IgD-negative memory B cell (primary cell): ENCODE results near the gene LMTK3. TPM values are rescaled to one million over a fixed set of nuclear protein-coding genes. Genes with fewer than 3 reads are reported as not detected.

Experiments used
- H3K27ac Mint-ChIP-seq, 3 donors: one replicate each; pipeline ENCODE4 v1.8.0; 2020 to 2022; ENCODE audit warnings: mild to moderate bottlenecking in 3 of 3, mixed read lengths in 3 of 3, moderate library complexity in 1 of 3
- H3K27me3 Mint-ChIP-seq: one replicate; pipeline ENCODE4 v1.8.0; 2021; ENCODE audit warnings: mixed read lengths
- H3K36me3 Mint-ChIP-seq: one replicate; pipeline ENCODE4 v1.8.0; 2020; ENCODE audit warnings: mild to moderate bottlenecking, mixed read lengths
- H3K4me1 Mint-ChIP-seq, 3 donors: one replicate each; pipeline ENCODE4 v1.8.0; 2020 to 2022; ENCODE audit warnings: mixed read lengths in 3 of 3, mild to moderate bottlenecking in 1 of 3
- H3K4me3 Mint-ChIP-seq, 4 donors: one replicate each; pipeline ENCODE4 v1.8.0; 2020 to 2022; ENCODE audit warnings: mild to moderate bottlenecking in 4 of 4, mixed read lengths in 4 of 4, moderate library complexity in 3 of 4
- H3K9me3 Mint-ChIP-seq, 3 donors: one replicate each; pipeline ENCODE4 v1.8.0; 2020 to 2021; ENCODE audit warnings: mixed read lengths in 3 of 3, mild to moderate bottlenecking in 1 of 3
- polyA plus RNA-seq: library from polyadenylated mRNA; unstranded; fragments of 300-500 nt; fragmentation: Illumina TruSeq; gene quantifications from one replicate; pipeline ENCODE4 v1.2.3, GENCODE V29; 2021

LMTK3 gene
- polyA plus RNA-seq, 1 donor from 2014 or later, result not detected

DNA sequence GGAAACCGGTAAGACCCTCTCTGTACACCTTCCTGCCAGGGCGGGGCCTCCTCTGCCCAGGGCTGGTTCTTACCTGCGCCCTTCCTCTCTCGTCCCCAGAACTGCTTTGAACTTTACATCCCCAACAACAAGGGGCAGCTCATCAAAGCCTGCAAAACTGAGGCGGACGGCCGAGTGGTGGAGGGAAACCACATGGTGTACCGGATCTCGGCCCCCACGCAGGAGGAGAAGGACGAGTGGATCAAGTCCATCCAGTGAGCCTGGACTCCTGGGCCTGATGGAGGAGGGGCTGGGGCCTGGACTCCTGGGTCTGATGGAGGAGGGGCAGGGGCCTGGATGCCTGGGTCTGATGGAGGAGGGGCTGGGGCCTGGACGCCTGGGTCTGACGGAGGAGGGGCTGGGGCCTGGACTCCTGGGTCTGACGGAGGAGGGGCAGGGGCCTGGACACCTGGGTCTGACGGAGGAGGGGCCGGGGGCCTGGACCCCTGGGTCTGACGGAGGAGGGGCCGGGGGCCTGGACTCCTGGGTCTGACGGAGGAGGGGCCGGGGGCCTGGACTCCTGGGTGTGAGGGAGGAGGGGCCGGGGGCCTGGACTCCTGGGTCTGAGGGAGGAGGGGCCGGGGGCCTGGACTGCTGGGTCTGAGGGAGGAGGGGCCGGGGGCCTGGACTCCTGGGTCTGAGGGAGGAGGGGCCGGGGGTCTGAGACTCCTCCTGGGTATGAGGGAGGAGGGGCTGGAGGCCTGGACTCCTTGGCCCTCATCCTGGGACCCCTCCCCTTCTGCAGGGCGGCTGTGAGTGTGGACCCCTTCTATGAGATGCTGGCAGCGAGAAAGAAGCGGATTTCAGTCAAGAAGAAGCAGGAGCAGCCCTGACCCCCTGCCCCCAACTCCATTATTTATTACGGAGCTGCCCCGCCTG lies 33.0 kb downstream of the LMTK3 start:
- peak overlapping the region in 1 of 4 donors; percentile 52 for H3K4me3 Mint-ChIP-seq
- no peak overlapping the region for H3K27ac Mint-ChIP-seq
- no peaks in the 10 kb centered on the region for H3K9me3 Mint-ChIP-seq
- H3K4me1 Mint-ChIP-seq, result peaks cover 2 to 4% (median 4%) of the 10 kb centered on the region in 3 donors
- no peaks in the 10 kb centered on the region for H3K36me3 Mint-ChIP-seq
- no peaks in the 10 kb centered on the region for H3K27me3 Mint-ChIP-seq

DNA sequence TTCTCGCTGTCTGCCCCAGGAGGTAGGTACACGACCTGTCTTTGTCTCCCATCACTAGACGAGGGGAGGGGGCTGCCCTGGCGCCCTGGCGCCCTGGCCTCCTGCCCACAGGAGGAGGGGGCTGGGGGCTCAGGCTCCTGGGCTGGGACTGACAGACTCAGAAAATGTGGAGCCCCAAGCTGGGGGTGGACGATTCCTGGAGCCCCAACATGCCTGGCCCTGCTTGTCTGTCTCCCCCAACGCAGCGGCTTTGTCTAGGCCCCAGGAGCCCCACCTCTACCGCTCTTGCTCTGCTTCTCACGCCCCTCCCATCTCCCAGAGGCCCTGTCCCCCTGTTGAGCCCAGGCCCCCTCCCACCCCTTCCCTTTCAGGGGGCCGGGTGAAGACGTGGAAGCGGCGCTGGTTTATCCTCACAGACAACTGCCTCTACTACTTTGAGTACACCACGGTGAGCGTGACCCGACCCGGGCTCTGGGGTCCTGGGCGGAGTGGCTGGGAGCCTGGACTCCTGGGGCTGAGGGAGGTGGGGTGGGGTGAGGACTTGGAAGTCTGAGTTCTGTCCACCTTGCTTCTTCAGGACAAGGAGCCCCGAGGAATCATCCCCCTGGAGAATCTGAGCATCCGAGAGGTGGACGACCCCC lies 33.8 kb downstream of the LMTK3 start:
- Mint-ChIP-seq H3K4me3 (no peak overlapping the region), H3K4me1 (peaks cover 2 to 4% (median 4%) of the 10 kb centered on the region in 3 donors), H3K27ac (no peak overlapping the region), H3K9me3 (no peaks in the 10 kb centered on the region), H3K27me3 (no peaks in the 10 kb centered on the region), H3K36me3 (no peaks in the 10 kb centered on the region)

DNA sequence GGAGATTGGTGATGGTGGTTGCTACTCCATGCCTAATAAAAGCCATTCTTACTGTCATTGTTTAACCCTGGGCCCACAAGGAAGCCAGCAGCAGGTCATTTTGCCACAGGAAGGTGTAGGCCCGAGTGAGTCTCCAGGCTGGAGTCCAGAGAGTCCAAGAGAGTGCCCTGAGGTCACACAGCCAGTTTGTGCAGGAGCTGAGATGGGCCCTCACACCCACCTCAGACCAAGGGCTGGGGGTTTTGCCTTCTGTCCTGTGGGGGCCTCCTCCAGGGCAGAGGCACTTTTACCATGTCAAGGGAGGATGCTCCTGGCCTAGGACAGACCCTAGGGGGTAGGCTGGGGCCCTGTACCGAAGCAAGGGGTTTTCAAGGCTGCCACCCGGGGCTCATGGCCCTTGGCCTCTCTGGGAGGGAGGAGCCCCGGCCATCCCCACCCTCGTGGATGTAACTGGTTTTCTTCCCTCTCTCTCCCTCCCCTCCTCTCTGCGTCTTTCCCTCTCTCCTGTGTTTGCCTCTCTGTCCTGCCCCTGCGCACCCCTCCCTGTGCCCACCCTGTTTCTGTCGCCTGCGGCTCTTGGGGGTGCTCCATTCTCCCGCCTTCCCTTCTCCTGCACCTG lies 34.5 kb downstream of the LMTK3 start:
- H3K4me1 Mint-ChIP-seq, result peaks cover 2 to 4% (median 4%) of the 10 kb centered on the region in 3 donors
- no peaks in the 10 kb centered on the region for H3K36me3 Mint-ChIP-seq
- no peaks in the 10 kb centered on the region for H3K9me3 Mint-ChIP-seq
- no peaks in the 10 kb centered on the region for H3K27me3 Mint-ChIP-seq
- no peak overlapping the region for H3K4me3 Mint-ChIP-seq
- H3K27ac Mint-ChIP-seq, result no peak overlapping the region

DNA sequence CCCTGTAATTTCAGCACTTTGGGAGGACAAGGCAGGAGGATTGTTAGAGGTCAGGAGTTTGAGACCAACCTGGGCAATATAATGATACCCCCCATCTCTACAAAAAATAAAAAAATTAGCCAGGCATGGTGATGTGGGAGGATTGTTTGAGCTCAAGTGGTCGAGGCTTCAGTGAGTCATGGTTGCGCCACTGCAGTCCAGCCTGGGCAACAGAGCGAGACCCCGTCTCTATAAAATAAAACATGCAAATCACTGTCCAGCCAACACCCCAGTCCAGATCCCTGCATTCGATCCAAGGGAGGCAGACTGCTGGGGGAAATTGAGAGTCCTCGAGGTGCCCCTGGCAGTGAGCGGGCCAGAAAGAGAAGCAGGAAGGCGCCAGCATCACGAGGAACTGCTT lies 35.5 kb downstream of the LMTK3 start:
- Mint-ChIP-seq H3K4me1 (peaks cover 0 to 4% (median 2%) of the 10 kb centered on the region in 3 donors), H3K36me3 (no peaks in the 10 kb centered on the region), H3K27ac (peak overlapping the region in 1 of 3 donors; percentile 59), H3K4me3 (peak overlapping the region in 1 of 4 donors; percentile 23), H3K9me3 (no peaks in the 10 kb centered on the region), H3K27me3 (no peaks in the 10 kb centered on the region)

DNA sequence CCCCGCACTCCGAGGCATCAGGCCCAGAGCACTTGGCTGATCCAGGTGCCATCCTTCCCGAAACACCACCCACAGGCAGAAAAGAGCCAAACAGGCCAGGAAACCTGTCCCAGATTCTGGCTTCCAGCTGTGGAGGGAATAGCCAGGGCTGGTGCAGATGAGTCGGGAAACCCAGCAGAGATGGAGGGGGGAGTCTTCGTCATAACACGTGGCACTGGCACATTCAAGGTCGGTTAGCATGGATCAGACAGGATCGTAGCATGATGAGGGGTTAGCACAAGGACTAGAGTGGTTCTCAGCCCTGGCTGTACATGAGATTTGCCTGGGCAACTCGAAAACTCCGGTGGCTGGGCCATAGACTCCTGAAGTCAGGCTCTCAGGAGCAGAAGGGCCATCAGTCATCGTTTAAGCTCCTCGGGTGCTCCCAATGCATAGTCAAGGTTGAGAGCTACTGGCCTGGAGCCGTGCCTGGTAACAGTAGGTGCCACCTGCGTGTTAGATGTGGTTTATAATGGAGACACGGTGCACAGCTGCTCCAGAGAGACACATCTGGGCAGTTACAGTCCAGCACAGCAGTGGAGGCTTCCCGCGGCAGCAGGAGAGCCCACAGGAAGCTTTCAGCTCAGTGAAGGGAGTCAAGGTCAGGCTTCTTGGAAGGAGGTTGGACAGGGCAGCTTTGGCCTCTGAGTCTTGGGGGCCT lies 36.1 kb downstream of the LMTK3 start:
- peak overlapping the region in 1 of 4 donors; percentile 23 for H3K4me3 Mint-ChIP-seq
- no peaks in the 10 kb centered on the region for H3K9me3 Mint-ChIP-seq
- H3K27me3 Mint-ChIP-seq, result no peaks in the 10 kb centered on the region
- H3K4me1 Mint-ChIP-seq, result peaks cover 0 to 9% (median 0%) of the 10 kb centered on the region in 3 donors
- H3K36me3 Mint-ChIP-seq, result peaks cover 3% of the 10 kb centered on the region
- peak overlapping the region in 1 of 3 donors; percentile 59 for H3K27ac Mint-ChIP-seq

DNA sequence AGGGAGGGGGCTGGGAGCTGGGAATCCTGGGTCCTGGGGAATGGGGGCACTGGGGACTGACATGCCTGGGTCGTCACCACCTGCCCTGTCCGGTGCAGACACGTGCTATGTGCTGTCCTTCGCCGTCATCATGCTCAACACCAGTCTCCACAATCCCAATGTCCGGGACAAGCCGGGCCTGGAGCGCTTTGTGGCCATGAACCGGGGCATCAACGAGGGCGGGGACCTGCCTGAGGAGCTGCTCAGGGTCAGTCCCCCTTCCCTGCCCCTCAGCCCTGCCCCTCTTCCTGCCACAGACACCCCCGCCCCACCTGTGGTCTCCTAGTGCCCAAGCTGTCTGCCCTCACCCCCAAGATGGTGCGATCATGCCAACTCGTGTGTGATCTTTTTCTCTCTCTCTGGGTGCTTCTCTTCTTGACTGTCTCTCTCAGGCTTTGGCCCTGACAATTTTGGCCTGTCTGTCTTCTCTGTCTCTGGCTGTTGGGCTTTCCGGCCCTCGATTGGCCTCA lies 37.5 kb downstream of the LMTK3 start:
- H3K36me3 Mint-ChIP-seq, result peaks cover 3% of the 10 kb centered on the region
- H3K9me3 Mint-ChIP-seq, result no peaks in the 10 kb centered on the region
- no peak overlapping the region for H3K27ac Mint-ChIP-seq
- peak overlapping the region in 1 of 4 donors; percentile 70 for H3K4me3 Mint-ChIP-seq
- peaks cover 0 to 10% (median under 1%) of the 10 kb centered on the region in 3 donors for H3K4me1 Mint-ChIP-seq
- H3K27me3 Mint-ChIP-seq, result no peaks in the 10 kb centered on the region

DNA sequence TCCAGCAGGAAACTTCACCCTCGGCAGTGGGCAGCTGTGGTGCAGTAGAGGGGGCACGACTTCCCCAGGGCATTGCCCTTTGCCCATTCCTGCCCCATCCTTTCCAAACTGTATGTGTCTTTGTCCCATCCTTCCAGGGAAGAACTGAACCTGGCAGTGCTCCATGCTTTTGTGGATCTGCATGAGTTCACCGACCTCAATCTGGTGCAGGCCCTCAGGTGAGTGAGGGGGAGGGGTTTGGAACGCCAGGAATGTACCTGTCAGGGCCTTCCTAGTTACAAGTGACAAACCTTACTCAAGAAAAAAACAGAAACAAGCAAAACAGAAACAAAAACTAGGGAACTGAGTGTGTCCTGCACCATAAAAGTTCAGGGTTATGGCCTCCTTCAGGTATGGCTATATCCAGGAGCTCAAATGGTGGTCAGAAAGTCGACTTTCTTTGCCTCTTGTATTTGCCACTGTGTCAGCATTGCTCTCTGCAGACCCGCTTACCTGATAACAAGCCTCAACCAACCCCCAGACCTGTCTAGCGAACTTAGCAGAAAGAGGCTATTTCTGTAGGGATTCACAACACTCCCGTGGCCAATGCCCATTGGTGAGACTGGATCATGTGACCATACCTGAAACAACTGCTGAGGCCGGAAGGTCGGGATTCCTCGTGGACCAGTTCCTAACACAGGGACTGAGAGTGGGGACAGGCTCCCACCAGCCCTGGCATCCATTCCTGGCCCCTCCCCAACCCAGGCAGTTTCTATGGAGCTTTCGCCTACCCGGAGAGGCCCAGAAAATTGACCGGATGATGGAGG lies 38.3 kb downstream of the LMTK3 start:
- peaks cover 4% of the 10 kb centered on the region for H3K36me3 Mint-ChIP-seq
- no peak overlapping the region for H3K4me3 Mint-ChIP-seq
- H3K27me3 Mint-ChIP-seq, result no peaks in the 10 kb centered on the region
- peaks cover 2 to 15% (median 4%) of the 10 kb centered on the region in 3 donors for H3K4me1 Mint-ChIP-seq
- H3K9me3 Mint-ChIP-seq, result no peaks in the 10 kb centered on the region
- H3K27ac Mint-ChIP-seq, result no peak overlapping the region

DNA sequence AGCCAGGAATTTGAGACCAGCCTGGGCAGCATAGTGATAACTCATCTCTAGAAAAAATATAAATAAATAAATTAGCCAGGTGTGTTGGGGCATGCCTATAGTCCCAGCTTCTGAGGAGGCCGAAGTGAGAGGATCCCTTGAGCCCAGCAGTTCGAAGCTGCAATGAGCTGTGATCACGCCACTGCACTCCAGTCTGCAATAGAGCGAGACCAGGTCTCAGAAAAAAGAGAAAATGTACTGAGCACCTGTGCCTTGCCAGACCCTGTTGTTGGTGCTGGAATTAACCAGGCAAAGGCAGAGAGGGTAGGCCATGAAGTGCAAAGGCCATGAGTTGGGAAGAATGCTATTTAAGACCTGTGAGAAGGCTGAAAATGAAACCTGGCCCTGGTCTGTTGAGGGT lies 39.8 kb downstream of the LMTK3 start:
- H3K4me3 Mint-ChIP-seq, result peak overlapping the region in 1 of 4 donors; percentile 89
- no peak overlapping the region for H3K27ac Mint-ChIP-seq

DNA sequence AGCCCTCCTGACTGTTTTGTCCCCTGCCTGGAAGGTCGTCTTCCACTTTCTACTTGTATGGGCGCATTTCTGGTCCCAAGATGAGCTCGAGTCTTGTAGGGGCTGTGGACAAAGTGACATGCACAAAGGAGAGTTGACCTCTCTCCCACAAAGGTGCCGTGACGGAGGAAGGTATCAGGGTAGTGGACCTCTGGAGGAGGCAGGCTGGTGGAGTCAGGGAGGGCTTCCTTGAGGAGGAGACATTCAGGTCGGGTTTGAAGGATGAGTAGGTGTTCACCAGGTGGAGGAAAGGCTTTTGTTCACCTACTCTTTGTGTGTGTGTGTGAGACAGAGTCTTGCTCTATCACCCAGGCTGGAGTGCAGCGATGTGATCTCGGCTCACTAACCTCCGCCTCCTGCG lies 40.8 kb downstream of the LMTK3 start:
- H3K9me3 Mint-ChIP-seq, result no peaks in the 10 kb centered on the region
- H3K4me3 Mint-ChIP-seq, result peak overlapping the region; percentile 89 to 95 (median 94)
- H3K36me3 Mint-ChIP-seq, result peaks cover 4% of the 10 kb centered on the region
- peaks cover 2 to 13% (median 4%) of the 10 kb centered on the region in 3 donors for H3K4me1 Mint-ChIP-seq
- H3K27ac Mint-ChIP-seq, result no peak overlapping the region
- no peaks in the 10 kb centered on the region for H3K27me3 Mint-ChIP-seq

More for the DNA sequence above, 39.8 kb downstream of the LMTK3 start:
- peaks cover 2 to 15% (median 4%) of the 10 kb centered on the region in 3 donors for H3K4me1 Mint-ChIP-seq
- no peaks in the 10 kb centered on the region for H3K9me3 Mint-ChIP-seq
- H3K36me3 Mint-ChIP-seq, result peaks cover 4% of the 10 kb centered on the region
- no peaks in the 10 kb centered on the region for H3K27me3 Mint-ChIP-seq

DNA sequence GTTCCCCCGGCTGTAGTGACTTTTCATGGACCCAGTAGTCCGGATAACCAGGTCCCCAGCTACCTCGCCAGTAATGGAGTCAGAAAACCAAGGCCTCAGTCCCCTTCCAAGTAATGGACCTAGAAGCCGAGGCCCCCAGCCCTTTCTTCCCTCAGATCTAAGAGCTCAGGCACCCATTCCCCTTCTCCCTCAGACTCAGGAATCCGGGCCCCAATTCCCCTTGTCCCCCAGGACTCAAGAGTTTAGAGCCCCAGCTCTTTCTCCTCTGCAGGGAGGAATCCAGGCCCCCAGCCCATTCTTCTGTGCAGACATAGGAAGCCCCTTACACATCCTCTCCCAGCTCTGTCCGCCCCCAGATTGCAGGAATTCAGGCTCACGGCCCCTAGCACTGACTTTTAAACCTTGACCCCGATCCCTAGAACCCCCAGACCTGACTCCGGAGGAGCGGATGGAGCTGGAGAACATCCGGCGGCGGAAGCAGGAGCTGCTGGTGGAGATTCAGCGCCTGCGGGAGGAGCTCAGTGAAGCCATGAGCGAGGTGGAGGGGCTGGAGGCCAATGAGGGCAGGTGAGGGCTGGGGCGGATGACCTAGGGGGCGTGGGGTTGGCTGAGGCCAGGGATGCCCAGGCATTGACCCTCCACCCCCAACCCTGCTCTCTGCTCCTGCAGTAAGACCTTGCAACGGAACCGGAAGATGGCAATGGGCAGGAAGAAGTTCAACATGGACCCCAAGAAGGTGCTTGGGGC lies 41.5 kb downstream of the LMTK3 start:
- no peaks in the 10 kb centered on the region for H3K9me3 Mint-ChIP-seq
- H3K27me3 Mint-ChIP-seq, result no peaks in the 10 kb centered on the region
- H3K36me3 Mint-ChIP-seq, result peaks cover 4% of the 10 kb centered on the region
- peaks cover 2 to 11% (median 4%) of the 10 kb centered on the region in 3 donors for H3K4me1 Mint-ChIP-seq
- peak overlapping the region; percentile 89 to 95 (median 94) for H3K4me3 Mint-ChIP-seq
- peak overlapping the region in 1 of 3 donors; percentile 82 for H3K27ac Mint-ChIP-seq

DNA sequence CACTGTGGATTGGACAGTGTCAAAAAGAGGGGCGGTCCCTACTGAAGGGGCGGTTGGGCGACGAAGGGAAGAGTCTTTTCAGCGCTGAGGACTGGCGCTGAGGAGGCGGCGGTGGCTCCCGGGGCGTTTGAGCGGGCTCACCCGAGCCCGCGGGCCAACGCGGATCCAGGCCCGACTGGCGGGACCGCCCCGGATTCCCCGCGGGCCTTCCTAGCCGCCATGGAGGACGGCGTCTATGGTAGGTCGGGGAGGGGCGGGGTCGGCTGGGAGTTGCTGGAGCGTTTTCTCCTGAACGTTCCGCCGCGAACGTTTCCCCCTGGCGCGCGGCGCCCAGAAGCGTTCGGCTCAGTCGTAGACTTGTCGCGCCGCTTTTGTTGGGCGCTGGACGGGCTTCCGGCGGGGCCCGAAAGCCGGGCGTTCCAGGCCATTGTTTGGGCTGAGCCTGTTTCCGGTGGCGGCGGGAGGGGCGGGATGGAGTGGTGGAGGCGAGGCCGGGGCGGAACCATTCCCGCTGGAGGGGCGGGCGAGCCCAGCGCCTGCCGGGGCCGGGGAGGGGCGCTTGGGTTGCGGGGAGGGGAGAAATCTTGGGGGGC lies 42.2 kb downstream of the LMTK3 start, which contains the start of gene CYTH2:
Gene CYTH2, plus strand, starts transcription at position 81 of the 593 bp plus-strand sequence. Its CDS starts 139 bp downstream, at position 220.
- Mint-ChIP-seq H3K36me3 (peaks cover 4% of the 10 kb centered on the region), H3K27me3 (no peaks in the 10 kb centered on the region), H3K4me3 (peak within 1 kb of the TSS; percentile 89 to 95 (median 94)), H3K4me1 (peaks cover 2 to 11% (median 4%) of the 10 kb centered on the region in 3 donors), H3K27ac (peak within 1 kb of the TSS; percentile 84 to 98 (median 90)), H3K9me3 (no peaks in the 10 kb centered on the region)

DNA sequence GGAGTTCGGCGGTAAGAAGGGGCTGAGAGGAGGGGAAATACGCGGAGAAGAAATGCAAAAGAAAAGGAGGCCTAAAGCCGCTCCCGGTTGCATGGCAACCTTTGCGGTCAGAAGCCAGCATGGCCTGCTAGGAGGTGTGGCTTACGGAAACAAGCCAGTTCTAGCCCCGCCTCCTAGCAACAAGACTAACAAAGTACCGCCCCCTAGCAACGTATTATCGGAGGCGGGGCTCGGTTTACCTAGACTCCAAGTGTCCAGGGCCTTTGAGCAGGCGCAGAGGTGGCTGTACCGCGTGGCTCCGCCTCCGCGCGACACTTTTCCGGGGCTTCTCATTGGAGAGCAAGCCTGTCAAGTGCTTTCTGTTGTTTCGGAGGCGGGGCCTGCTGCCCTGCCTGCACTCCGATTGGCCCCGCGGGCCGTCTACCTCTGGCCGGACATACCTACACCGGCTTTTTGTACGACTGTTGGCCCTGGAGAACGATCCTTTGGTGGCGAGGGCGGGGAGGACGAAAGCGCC lies 42.8 kb downstream of the LMTK3 start:
- H3K36me3 Mint-ChIP-seq, result peaks cover 4% of the 10 kb centered on the region
- peaks cover 2 to 11% (median 4%) of the 10 kb centered on the region in 3 donors for H3K4me1 Mint-ChIP-seq
- peak overlapping the region; percentile 87 to 95 (median 94) for H3K4me3 Mint-ChIP-seq
- peak overlapping the region; percentile 84 to 98 (median 90) for H3K27ac Mint-ChIP-seq
- H3K27me3 Mint-ChIP-seq, result no peaks in the 10 kb centered on the region
- no peaks in the 10 kb centered on the region for H3K9me3 Mint-ChIP-seq
